HG02763 (cell line): Measurements from ENCODE around the gene KCNB1.
"Not testable (repeated sequence)": the region's sequence is repeated elsewhere in the genome, so short reads cannot be mapped to it uniquely, and the experiment has no call there.

ENCODE experiments used
- ATAC-seq: cut with Tn5 transposase; IDR thresholded peaks from one replicate; pipeline ENCODE4 v1.9.1; 2021; ENCODE audit warnings: mild to moderate bottlenecking, moderate library complexity; ENCODE audit not compliant: unreplicated experiment

KCNB1 gene

GRCh38 chr20:49330701-49331615, 151.5 kb downstream of the KCNB1 start:
- ATAC-seq, result no peak

GRCh38 chr20:49328790-49329189, 153.7 kb downstream of the KCNB1 start:
- ATAC-seq, result no peak

- ATAC-seq, result no peak
Measured at GRCh38 chr20:49326026-49326425, 156.4 kb downstream of the KCNB1 start.

GRCh38 chr20:49324306-49324705, 158.2 kb downstream of the KCNB1 start:
- ATAC-seq, result no peak

GRCh38 chr20:49323622-49324238, 158.7 kb downstream of the KCNB1 start:
- ATAC-seq, result no peak

GRCh38 chr20:49320460-49320859, 162.0 kb downstream of the KCNB1 start:
- ATAC-seq, result no peak

DNA sequence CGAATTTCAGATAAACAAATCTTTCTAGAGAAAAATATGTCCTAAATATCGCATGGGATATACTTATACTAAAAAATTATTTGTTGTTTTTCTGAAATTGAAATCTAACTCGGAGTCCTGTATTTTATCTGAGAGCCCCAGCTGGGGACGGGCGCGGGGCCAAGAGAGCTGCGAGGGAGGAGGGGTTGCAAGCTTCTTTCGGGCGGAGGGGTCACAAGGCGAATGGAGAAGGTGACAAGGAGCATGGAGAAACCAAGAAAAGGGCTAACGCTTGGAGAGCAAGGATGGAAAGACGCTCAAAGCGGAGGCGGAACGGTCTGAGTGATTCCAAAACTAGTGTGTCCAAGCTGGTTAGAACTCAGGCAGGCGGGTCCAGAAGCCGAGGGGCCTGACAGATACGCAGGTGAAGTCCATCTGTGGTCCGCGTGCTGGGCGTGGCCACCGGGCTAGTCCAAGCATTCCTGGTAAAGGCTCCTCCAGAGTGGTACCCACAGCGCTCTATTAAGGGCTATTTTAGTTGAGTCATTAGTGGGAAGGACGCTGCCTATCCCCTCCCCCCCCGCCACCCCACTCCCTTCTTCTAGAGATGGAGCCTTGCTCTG, 163.2 kb downstream of the KCNB1 start:
- ATAC-seq, result no peak

- no peak for ATAC-seq
Measured at GRCh38 chr20:49318430-49319207, 163.8 kb downstream of the KCNB1 start.

DNA sequence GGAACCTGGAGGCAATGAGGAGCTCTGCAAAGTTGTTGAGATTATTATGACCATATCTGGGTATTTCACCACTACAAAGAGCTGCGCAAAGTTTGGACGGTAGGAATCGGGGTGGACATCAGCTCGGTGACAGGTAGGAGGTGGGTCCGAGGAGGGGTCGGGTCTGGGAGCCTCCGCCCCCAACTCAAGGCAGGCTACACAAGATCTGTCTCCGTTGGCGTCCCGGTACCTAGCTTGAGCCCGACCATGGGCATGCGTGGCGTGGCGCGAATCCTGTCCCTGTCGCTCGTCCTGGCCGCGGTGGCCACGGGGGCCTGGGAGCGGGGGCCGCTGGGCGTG, 164.4 kb downstream of the KCNB1 start:
- ATAC-seq, result no peak

- no peak for ATAC-seq
Measured at GRCh38 chr20:49316704-49317103, 165.8 kb downstream of the KCNB1 start.

GRCh38 chr20:49315580-49315979, 166.9 kb downstream of the KCNB1 start:
- no peak for ATAC-seq

DNA sequence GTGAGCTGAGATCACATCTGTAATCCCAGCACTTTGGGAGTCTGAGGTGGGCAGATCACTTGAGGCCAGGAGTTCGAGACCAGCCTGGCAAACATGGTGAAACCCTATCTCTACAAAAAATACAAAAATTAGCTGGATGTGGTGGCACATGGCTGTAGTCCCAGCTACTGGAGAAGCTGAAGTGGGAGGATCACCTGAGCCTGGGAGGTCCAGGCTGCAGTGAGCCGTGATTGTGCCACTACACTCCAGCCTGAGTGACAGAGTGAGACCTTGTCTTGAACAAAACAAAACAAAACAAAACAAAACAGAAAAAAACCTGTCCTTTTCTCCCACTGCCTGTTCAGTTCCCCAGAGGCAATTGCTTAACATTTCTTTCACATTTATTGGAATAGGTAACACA, 168.4 kb downstream of the KCNB1 start:
- not testable (repeated sequence) for ATAC-seq
